C4-2B (cell line): ENCODE data around the gene PBRM1.

Experiments
- CTCF ChIP-seq: fragments of 450-650 bp; conservative IDR thresholded peaks from 2 replicates; pipeline ENCODE4 v1.5.1; 2017; ENCODE audit warnings: mild to moderate bottlenecking
- ZFX ChIP-seq: fragments of 450-650 bp; IDR thresholded peaks from 2 replicates; pipeline ENCODE4 v1.6.1; 2017

GRCh38 chr3:52541050-52541449 lies 144.7 kb downstream of the PBRM1 start:
- TF ChIP-seq CTCF: no peak
- TF ChIP-seq ZFX: no peak
